ENCODE results near the gene TSPAN5.

TSPAN5 gene

GRCh38 chr4:98634061-98634460 lies 24.4 kb downstream of the TSPAN5 start:
- TF ChIP-seq ZNF565 (CRISPR knock-in tag; conservative IDR thresholded peaks at IDR 0.05; ENCODE audit: low read depth) (no peak), SNAI2 (CRISPR knock-in tag; IDR thresholded peaks at IDR 0.05) (no peak), TCF4 (CRISPR knock-in tag; IDR thresholded peaks at IDR 0.05; ENCODE audit: borderline replicate concordance) (no peak), ZC3H10 (CRISPR knock-in tag; IDR thresholded peaks at IDR 0.05) (no peak), TOX (CRISPR knock-in tag; IDR thresholded peaks at IDR 0.05; ENCODE audit: borderline replicate concordance) (no peak)
- TF ChIP-seq, protein P1, sequence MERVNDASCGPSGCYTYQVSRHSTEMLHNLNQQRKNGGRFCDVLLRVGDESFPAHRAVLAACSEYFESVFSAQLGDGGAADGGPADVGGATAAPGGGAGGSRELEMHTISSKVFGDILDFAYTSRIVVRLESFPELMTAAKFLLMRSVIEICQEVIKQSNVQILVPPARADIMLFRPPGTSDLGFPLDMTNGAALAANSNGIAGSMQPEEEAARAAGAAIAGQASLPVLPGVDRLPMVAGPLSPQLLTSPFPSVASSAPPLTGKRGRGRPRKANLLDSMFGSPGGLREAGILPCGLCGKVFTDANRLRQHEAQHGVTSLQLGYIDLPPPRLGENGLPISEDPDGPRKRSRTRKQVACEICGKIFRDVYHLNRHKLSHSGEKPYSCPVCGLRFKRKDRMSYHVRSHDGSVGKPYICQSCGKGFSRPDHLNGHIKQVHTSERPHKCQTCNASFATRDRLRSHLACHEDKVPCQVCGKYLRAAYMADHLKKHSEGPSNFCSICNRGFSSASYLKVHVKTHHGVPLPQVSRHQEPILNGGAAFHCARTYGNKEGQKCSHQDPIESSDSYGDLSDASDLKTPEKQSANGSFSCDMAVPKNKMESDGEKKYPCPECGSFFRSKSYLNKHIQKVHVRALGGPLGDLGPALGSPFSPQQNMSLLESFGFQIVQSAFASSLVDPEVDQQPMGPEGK (CRISPR knock-in tag; IDR thresholded peaks at IDR 0.05; ENCODE audit: borderline replicate concordance): no peak
- ATAC-seq: no peak

DNA sequence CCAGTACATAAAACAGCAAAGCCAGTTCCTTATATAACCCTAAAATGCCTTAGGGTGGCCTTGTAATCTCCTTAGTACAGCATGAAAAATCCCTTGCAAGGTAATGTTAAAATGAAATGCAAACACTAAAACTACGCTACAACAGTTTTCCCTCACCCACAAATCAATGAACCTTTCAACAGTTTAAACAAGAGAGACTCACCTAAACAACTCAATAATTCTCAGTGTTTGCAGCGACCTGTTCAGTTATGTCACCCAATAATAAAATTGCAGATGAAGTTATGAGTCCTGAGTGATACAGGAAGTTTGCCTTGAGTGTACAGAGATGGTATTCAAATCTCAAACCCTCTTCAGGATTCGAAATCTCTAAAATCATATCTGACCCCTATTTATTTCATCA lies 25.3 kb downstream of the TSPAN5 start:
- TF ChIP-seq ZFP30 (CRISPR knock-in tag; IDR thresholded peaks at IDR 0.05): no peak
- no peak for ATAC-seq

DNA sequence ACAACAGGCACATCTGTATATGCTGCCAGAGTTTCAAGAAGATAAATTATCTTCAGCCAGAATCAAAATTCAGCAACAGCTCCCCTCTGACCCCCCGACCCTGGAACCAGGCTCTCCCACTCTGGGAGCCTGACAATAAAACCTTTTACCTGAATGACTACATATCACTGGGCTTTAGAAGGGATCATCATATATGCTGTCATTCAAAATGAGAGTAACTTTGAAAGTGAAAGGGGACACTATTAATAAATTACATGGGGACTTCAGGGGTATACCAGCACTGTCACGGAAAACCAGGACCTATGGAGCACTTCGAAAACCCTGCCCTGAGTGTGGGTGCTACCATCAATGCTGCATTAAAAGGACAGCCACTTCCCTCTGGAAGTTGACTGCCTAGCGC lies 26.2 kb downstream of the TSPAN5 start:
- no peak for TF ChIP-seq ZC3H10 (CRISPR knock-in tag; IDR thresholded peaks at IDR 0.05)
- TF ChIP-seq GLIS3 (CRISPR knock-in tag; IDR thresholded peaks at IDR 0.05): no peak
- TF ChIP-seq BACH2 (CRISPR knock-in tag; IDR thresholded peaks at IDR 0.05; ENCODE audit: borderline replicate concordance): no peak
- TF ChIP-seq ZNF8 (CRISPR knock-in tag; IDR thresholded peaks at IDR 0.05): no peak
- no peak for TF ChIP-seq TCF4 (CRISPR knock-in tag; IDR thresholded peaks at IDR 0.05; ENCODE audit: borderline replicate concordance)
- TF ChIP-seq PPARA (CRISPR knock-in tag; IDR thresholded peaks at IDR 0.05; ENCODE audit: borderline replicate concordance): no peak
- no peak for TF ChIP-seq RARB (CRISPR knock-in tag; IDR thresholded peaks at IDR 0.05)
- no peak for TF ChIP-seq CREB5 (CRISPR knock-in tag; IDR thresholded peaks at IDR 0.05; ENCODE audit: low read depth)
- TF ChIP-seq, protein P2, sequence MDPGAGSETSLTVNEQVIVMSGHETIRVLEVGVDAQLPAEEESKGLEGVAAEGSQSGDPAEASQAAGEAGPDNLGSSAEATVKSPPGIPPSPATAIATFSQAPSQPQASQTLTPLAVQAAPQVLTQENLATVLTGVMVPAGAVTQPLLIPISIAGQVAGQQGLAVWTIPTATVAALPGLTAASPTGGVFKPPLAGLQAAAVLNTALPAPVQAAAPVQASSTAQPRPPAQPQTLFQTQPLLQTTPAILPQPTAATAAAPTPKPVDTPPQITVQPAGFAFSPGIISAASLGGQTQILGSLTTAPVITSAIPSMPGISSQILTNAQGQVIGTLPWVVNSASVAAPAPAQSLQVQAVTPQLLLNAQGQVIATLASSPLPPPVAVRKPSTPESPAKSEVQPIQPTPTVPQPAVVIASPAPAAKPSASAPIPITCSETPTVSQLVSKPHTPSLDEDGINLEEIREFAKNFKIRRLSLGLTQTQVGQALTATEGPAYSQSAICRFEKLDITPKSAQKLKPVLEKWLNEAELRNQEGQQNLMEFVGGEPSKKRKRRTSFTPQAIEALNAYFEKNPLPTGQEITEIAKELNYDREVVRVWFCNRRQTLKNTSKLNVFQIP (CRISPR knock-in tag; IDR thresholded peaks at IDR 0.05; ENCODE audit: borderline replicate concordance, low read depth): no peak
- TF ChIP-seq SNAI2 (CRISPR knock-in tag; IDR thresholded peaks at IDR 0.05): no peak
- no peak for TF ChIP-seq ZNF565 (CRISPR knock-in tag; conservative IDR thresholded peaks at IDR 0.05; ENCODE audit: low read depth)
- no peak for TF ChIP-seq OSR1 (CRISPR knock-in tag; IDR thresholded peaks at IDR 0.05)
- ATAC-seq: no peak

GRCh38 chr4:98631506-98631905 lies 26.9 kb downstream of the TSPAN5 start:
- ATAC-seq: no peak
- TF ChIP-seq, protein P2 (CRISPR knock-in tag; IDR thresholded peaks at IDR 0.05; ENCODE audit: borderline replicate concordance, low read depth): no peak
- TF ChIP-seq ZFP3 (CRISPR knock-in tag; IDR thresholded peaks at IDR 0.05) (no peak), ZC3H10 (CRISPR knock-in tag; IDR thresholded peaks at IDR 0.05) (no peak), TOX (CRISPR knock-in tag; IDR thresholded peaks at IDR 0.05; ENCODE audit: borderline replicate concordance) (no peak)
- TF ChIP-seq, protein P3, sequence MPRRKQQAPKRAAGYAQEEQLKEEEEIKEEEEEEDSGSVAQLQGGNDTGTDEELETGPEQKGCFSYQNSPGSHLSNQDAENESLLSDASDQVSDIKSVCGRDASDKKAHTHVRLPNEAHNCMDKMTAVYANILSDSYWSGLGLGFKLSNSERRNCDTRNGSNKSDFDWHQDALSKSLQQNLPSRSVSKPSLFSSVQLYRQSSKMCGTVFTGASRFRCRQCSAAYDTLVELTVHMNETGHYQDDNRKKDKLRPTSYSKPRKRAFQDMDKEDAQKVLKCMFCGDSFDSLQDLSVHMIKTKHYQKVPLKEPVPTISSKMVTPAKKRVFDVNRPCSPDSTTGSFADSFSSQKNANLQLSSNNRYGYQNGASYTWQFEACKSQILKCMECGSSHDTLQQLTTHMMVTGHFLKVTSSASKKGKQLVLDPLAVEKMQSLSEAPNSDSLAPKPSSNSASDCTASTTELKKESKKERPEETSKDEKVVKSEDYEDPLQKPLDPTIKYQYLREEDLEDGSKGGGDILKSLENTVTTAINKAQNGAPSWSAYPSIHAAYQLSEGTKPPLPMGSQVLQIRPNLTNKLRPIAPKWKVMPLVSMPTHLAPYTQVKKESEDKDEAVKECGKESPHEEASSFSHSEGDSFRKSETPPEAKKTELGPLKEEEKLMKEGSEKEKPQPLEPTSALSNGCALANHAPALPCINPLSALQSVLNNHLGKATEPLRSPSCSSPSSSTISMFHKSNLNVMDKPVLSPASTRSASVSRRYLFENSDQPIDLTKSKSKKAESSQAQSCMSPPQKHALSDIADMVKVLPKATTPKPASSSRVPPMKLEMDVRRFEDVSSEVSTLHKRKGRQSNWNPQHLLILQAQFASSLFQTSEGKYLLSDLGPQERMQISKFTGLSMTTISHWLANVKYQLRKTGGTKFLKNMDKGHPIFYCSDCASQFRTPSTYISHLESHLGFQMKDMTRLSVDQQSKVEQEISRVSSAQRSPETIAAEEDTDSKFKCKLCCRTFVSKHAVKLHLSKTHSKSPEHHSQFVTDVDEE (CRISPR knock-in tag; IDR thresholded peaks at IDR 0.05): no peak

Measured in SK-N-SH treated with all-trans-retinoic acid at 6 μM for 48 hours (cell line).